WTC11 (cell line): ENCODE results near the gene CCL7.

Source experiments
- ELF4 ChIP-seq: sonication (generic); formaldehyde crosslinking; IDR thresholded peaks from 2 replicates; pipeline ENCODE4 v1.8.1; 2022; ENCODE audit warnings: low read depth, mild to moderate bottlenecking, moderate library complexity, missing genetic modification reagents
- ETV6 ChIP-seq: sonication (generic); formaldehyde crosslinking; IDR thresholded peaks from 2 replicates; pipeline ENCODE4 v1.8.1; 2022; ENCODE audit warnings: mild to moderate bottlenecking, missing genetic modification reagents
- FOXK1 ChIP-seq: sonication (generic); formaldehyde crosslinking; IDR thresholded peaks from 2 replicates; pipeline ENCODE4 v1.8.0; 2022; ENCODE audit warnings: mild to moderate bottlenecking, moderate library complexity, missing genetic modification reagents
- IRF2 ChIP-seq: sonication (generic); formaldehyde crosslinking; IDR thresholded peaks from 2 replicates; pipeline ENCODE4 v1.8.0; 2022; ENCODE audit warnings: low read depth, missing genetic modification reagents, borderline replicate concordance
- ZNF121 ChIP-seq: sonication (generic); formaldehyde crosslinking; IDR thresholded peaks from 2 replicates; pipeline ENCODE4 v1.8.0; 2023; ENCODE audit warnings: missing genetic modification reagents
- ZNF232 ChIP-seq: sonication (generic); formaldehyde crosslinking; IDR thresholded peaks from 2 replicates; pipeline ENCODE4 v1.8.0; 2022; ENCODE audit warnings: mild to moderate bottlenecking, missing genetic modification reagents
- TF ChIP-seq, protein P1 (sequence below): fragments of 200-600 bp; IDR thresholded peaks from 2 replicates; pipeline ENCODE4 v1.8.0; 2022; ENCODE audit warnings: antibody characterized with exemption
- TF ChIP-seq, protein P2 (sequence below): fragments of 250-450 bp; sonication (Bioruptor Pico); IDR thresholded peaks from 2 replicates; pipeline ENCODE4 v1.9.0; 2021; ENCODE audit warnings: mild to moderate bottlenecking, borderline replicate concordance
- TF ChIP-seq, protein P3 (sequence below): sonication (generic); formaldehyde crosslinking; IDR thresholded peaks from 2 replicates; pipeline ENCODE4 v1.8.1; 2022; ENCODE audit warnings: missing genetic modification reagents, borderline replicate concordance
- TF ChIP-seq, protein P4 (sequence below): sonication (generic); formaldehyde crosslinking; IDR thresholded peaks from 2 replicates; pipeline ENCODE4 v1.8.1; 2023; ENCODE audit warnings: mild to moderate bottlenecking, missing genetic modification reagents

DNA sequence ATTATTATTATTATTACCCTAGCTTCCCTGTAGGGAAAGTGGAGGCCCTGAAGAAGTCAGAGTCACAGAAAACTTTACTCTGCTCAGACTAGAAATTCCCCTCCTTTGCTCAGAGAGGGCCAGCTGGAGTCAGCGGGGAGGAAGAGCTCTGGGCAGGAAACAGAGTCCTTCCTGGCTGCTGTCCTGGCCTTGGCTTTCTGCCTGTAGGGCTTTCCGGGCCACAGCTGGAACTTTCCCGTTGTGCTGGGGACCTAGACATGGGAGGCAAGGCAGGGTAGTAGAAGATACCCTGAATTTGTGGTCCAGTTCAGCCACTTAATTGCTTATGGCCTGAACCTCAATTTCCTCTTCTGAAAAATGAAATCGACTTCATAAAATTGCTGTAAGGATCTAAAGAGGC is 29.0 kb upstream of the CCL7 start:
- TF ChIP-seq, protein P1, sequence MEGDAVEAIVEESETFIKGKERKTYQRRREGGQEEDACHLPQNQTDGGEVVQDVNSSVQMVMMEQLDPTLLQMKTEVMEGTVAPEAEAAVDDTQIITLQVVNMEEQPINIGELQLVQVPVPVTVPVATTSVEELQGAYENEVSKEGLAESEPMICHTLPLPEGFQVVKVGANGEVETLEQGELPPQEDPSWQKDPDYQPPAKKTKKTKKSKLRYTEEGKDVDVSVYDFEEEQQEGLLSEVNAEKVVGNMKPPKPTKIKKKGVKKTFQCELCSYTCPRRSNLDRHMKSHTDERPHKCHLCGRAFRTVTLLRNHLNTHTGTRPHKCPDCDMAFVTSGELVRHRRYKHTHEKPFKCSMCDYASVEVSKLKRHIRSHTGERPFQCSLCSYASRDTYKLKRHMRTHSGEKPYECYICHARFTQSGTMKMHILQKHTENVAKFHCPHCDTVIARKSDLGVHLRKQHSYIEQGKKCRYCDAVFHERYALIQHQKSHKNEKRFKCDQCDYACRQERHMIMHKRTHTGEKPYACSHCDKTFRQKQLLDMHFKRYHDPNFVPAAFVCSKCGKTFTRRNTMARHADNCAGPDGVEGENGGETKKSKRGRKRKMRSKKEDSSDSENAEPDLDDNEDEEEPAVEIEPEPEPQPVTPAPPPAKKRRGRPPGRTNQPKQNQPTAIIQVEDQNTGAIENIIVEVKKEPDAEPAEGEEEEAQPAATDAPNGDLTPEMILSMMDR = no peak
- TF ChIP-seq, protein P2, sequence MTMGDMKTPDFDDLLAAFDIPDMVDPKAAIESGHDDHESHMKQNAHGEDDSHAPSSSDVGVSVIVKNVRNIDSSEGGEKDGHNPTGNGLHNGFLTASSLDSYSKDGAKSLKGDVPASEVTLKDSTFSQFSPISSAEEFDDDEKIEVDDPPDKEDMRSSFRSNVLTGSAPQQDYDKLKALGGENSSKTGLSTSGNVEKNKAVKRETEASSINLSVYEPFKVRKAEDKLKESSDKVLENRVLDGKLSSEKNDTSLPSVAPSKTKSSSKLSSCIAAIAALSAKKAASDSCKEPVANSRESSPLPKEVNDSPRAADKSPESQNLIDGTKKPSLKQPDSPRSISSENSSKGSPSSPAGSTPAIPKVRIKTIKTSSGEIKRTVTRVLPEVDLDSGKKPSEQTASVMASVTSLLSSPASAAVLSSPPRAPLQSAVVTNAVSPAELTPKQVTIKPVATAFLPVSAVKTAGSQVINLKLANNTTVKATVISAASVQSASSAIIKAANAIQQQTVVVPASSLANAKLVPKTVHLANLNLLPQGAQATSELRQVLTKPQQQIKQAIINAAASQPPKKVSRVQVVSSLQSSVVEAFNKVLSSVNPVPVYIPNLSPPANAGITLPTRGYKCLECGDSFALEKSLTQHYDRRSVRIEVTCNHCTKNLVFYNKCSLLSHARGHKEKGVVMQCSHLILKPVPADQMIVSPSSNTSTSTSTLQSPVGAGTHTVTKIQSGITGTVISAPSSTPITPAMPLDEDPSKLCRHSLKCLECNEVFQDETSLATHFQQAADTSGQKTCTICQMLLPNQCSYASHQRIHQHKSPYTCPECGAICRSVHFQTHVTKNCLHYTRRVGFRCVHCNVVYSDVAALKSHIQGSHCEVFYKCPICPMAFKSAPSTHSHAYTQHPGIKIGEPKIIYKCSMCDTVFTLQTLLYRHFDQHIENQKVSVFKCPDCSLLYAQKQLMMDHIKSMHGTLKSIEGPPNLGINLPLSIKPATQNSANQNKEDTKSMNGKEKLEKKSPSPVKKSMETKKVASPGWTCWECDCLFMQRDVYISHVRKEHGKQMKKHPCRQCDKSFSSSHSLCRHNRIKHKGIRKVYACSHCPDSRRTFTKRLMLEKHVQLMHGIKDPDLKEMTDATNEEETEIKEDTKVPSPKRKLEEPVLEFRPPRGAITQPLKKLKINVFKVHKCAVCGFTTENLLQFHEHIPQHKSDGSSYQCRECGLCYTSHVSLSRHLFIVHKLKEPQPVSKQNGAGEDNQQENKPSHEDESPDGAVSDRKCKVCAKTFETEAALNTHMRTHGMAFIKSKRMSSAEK (CRISPR knock-in tag) = no peak
- TF ChIP-seq, protein P3, sequence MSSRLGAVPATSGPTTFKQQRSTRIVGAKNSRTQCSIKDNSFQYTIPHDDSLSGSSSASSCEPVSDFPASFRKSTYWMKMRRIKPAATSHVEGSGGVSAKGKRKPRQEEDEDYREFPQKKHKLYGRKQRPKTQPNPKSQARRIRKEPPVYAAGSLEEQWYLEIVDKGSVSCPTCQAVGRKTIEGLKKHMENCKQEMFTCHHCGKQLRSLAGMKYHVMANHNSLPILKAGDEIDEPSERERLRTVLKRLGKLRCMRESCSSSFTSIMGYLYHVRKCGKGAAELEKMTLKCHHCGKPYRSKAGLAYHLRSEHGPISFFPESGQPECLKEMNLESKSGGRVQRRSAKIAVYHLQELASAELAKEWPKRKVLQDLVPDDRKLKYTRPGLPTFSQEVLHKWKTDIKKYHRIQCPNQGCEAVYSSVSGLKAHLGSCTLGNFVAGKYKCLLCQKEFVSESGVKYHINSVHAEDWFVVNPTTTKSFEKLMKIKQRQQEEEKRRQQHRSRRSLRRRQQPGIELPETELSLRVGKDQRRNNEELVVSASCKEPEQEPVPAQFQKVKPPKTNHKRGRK (CRISPR knock-in tag) = no peak
- TF ChIP-seq ELF4 (CRISPR knock-in tag) (no peak), ZNF121 (CRISPR knock-in tag) (no peak), FOXK1 (no peak), ETV6 (CRISPR knock-in tag) (no peak), ZNF232 (CRISPR knock-in tag) (no peak), IRF2 (no peak)
- TF ChIP-seq, protein P4, sequence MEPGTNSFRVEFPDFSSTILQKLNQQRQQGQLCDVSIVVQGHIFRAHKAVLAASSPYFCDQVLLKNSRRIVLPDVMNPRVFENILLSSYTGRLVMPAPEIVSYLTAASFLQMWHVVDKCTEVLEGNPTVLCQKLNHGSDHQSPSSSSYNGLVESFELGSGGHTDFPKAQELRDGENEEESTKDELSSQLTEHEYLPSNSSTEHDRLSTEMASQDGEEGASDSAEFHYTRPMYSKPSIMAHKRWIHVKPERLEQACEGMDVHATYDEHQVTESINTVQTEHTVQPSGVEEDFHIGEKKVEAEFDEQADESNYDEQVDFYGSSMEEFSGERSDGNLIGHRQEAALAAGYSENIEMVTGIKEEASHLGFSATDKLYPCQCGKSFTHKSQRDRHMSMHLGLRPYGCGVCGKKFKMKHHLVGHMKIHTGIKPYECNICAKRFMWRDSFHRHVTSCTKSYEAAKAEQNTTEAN = no peak
